GM12891 (cell line): Measurements from ENCODE around the gene PRPSAP2.

Source experiments
- PAX5 ChIP-seq: IDR thresholded peaks from 2 replicates; pipeline ENCODE4 v1.6.1; 2011; ENCODE audit warnings: low read length, moderate library complexity, mild to moderate bottlenecking; ENCODE audit not compliant: insufficient read depth, severe bottlenecking
- POLR2A ChIP-seq: IDR thresholded peaks from 2 replicates; pipeline ENCODE4 v1.6.1; 2011; ENCODE audit warnings: low read depth, low read length, control low read depth
- POLR2AphosphoS5 ChIP-seq: IDR thresholded peaks from 2 replicates; pipeline ENCODE4 v1.6.1; 2011; ENCODE audit warnings: low read depth, low read length, control low read depth
- POU2F2 ChIP-seq: IDR thresholded peaks from 2 replicates; pipeline ENCODE4 v1.6.1; 2011; ENCODE audit warnings: low read depth, mild to moderate bottlenecking, control low read depth, low read length, moderate library complexity
- SPI1 ChIP-seq: IDR thresholded peaks from 2 replicates; pipeline ENCODE4 v1.6.1; 2011; ENCODE audit warnings: low read depth, low read length, control low read depth
- TAF1 ChIP-seq: IDR thresholded peaks from 2 replicates; pipeline ENCODE4 v1.6.1; 2011; ENCODE audit warnings: low read depth, low read length, control low read depth

- no peak for TF ChIP-seq POLR2A
- no peak for TF ChIP-seq POLR2AphosphoS5
- no peak for TF ChIP-seq TAF1
- TF ChIP-seq PAX5, result no peak
- TF ChIP-seq SPI1, result no peak
- no peak for TF ChIP-seq POU2F2
Observed at GRCh38 chr17:18859256-18859655, 1.3 kb downstream of the PRPSAP2 start.
